Measurements from ENCODE around the gene TSPAN4. TPM values are rescaled to one million over a fixed set of nuclear protein-coding genes. Genes with fewer than 3 reads are reported as not detected.
A peak's percentile ranks its signal among the peaks of the same experiment; 100 is the strongest.

The TSPAN4 gene
- total and polyA plus RNA-seq, 9 of the 15 experiments (the other 6 are each of a cell fraction or from before 2014, with no cell fraction given): 0.07 to 31.0 (median 15.7) TPM

DNA sequence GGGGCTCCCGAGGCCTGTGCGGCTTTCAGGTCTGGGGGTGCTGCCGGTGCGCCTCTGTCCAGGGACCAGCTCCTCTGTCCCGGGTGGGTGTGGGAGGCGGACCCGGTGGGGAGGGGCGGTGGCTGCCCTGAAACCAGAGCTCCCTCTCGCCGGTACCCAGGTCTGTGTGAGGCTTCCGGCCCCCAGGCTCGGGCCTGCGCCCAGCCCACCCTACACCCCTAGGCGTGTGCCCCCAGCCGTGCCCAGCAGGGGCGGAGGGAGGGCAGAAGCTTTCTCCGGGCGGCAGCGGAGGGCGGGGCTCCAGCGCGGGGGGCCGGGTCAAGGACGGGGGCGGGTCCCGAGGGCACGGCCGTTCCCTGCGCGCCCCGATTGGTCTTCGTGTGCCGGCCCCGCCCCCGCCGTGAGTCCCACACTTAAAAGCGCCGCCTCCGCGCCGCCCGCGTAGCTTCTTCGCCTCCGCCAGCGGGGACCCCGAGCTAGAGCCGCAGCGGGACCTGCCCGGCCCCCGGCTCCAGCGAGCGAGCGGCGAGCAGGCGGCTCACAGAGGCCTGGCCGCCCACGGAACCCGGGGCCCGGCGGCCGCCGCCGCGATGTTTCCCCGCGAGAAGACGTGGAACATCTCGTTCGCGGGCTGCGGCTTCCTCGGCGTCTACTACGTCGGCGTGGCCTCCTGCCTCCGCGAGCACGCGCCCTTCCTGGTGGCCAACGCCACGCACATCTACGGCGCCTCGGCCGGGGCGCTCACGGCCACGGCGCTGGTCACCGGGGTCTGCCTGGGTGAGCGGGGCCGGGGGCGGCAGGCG, 23.3 kb upstream of the TSPAN4 start (continued):
- TF ChIP-seq SAP30 (IDR thresholded peaks at IDR 0.05; ENCODE audit: borderline replicate concordance, insufficient read depth, low read depth, low read length, poor library complexity, severe bottlenecking) (peak; percentile 88), CHD2 (IDR thresholded peaks at IDR 0.05; ENCODE audit: low read depth, low read length) (peak; percentile 79), SP1 (CRISPR knock-in tag; IDR thresholded peaks at IDR 0.05) (peak; percentile 75), EP400 (IDR thresholded peaks at IDR 0.05) (peak; percentile 26; the same call in 1 of the 2 replicates), ZNF77 (CRISPR knock-in tag; IDR thresholded peaks at IDR 0.05) (no peak), BRD9 (IDR thresholded peaks at IDR 0.05; ENCODE audit: low read depth, partially characterized antibody) (no peak), GATAD2B (IDR thresholded peaks at IDR 0.05; ENCODE audit: borderline replicate concordance) (peak; percentile 86; the same call in 1 of the 2 replicates), DACH1 (IDR thresholded peaks at IDR 0.05; ENCODE audit: partially characterized antibody) (no peak), RCOR1 (IDR thresholded peaks at IDR 0.05; ENCODE audit: borderline replicate concordance in 1 of 2, low read depth in 2 of 2, low read length in 2 of 2) (no peak), JUND (IDR thresholded peaks at IDR 0.05; ENCODE audit: borderline replicate concordance, low read depth, low read length) (no peak), JUND (tag; IDR thresholded peaks at IDR 0.05; ENCODE audit: borderline replicate concordance, low read depth, low read length) (no peak), PYGO2 (tag; IDR thresholded peaks at IDR 0.05) (no peak), FIP1L1 (IDR thresholded peaks at IDR 0.05; ENCODE audit: low read depth, low read length, poor library complexity, severe bottlenecking) (peak; percentile 88), FOS (IDR thresholded peaks at IDR 0.05; ENCODE audit: extremely low read depth, insufficient read length) (no peak), RB1 (IDR thresholded peaks at IDR 0.05; ENCODE audit: low read depth) (peak; percentile 91), STAG1 (CRISPR knock-in tag; IDR thresholded peaks at IDR 0.05; ENCODE audit: borderline replicate concordance) (no peak), TRIM28 (IDR thresholded peaks at IDR 0.05) (no peak), ARID4B (CRISPR knock-in tag; IDR thresholded peaks at IDR 0.05) (peak; percentile 54; the same call in 1 of the 2 replicates), LARP7 (IDR thresholded peaks at IDR 0.05) (no peak), ZNF780A (CRISPR knock-in tag; IDR thresholded peaks at IDR 0.05) (no peak), OTX1 (CRISPR knock-in tag; IDR thresholded peaks at IDR 0.05) (no peak)
- TF ChIP-seq, protein P1, sequence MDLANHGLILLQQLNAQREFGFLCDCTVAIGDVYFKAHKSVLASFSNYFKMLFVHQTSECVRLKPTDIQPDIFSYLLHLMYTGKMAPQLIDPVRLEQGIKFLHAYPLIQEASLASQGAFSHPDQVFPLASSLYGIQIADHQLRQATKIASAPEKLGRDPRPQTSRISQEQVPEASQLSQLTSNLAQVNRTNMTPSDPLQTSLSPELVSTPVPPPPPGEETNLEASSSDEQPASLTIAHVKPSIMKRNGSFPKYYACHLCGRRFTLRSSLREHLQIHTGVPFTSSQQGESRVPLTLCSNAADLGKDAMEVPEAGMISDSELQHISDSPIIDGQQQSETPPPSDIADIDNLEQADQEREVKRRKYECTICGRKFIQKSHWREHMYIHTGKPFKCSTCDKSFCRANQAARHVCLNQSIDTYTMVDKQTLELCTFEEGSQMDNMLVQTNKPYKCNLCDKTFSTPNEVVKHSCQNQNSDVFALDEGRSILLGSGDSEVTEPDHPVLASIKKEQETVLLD (IDR thresholded peaks at IDR 0.05): 0 out of 2 replicates have a peak, but pooled peaks have one; percentile 49
- TF ChIP-seq, protein P2, sequence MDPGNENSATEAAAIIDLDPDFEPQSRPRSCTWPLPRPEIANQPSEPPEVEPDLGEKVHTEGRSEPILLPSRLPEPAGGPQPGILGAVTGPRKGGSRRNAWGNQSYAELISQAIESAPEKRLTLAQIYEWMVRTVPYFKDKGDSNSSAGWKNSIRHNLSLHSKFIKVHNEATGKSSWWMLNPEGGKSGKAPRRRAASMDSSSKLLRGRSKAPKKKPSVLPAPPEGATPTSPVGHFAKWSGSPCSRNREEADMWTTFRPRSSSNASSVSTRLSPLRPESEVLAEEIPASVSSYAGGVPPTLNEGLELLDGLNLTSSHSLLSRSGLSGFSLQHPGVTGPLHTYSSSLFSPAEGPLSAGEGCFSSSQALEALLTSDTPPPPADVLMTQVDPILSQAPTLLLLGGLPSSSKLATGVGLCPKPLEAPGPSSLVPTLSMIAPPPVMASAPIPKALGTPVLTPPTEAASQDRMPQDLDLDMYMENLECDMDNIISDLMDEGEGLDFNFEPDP (CRISPR knock-in tag; IDR thresholded peaks at IDR 0.05): no peak

Measured in K562 (cell line).